Islet of Langerhans (tissue), 1 donor: ENCODE measurements around the gene CRK.
"Not testable (repeated sequence)": the region's sequence is repeated elsewhere in the genome, so short reads cannot be mapped to it uniquely, and the experiment has no call there.

Experiments
- FAIRE-seq: peaks from one replicate; lab custom pipeline; 2011; peaks lifted over from hg19 to GRCh38; lab: Jason Lieb, UNC

CRK gene

DNA sequence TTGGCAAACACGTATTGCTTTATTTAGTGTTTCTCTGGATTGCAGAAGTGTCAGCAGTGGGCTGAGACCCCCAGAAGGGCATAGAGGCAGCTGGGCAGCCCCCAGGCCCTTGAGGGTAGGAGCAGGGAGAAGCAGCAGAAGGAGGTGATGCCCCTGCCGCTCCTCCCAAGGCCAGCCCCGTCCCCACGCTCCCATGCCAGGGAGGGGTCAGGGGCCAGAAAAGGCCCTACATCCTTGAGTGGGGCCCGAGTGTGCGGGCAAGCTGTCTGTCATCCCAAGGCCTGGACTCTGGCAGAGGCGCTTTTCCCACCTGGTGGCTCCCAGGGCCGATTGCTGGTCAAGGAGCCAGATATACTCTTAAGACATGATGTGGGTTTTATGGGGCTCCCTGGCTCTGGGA lies 8.2 kb upstream of the CRK start:
- no peak for FAIRE-seq

DNA sequence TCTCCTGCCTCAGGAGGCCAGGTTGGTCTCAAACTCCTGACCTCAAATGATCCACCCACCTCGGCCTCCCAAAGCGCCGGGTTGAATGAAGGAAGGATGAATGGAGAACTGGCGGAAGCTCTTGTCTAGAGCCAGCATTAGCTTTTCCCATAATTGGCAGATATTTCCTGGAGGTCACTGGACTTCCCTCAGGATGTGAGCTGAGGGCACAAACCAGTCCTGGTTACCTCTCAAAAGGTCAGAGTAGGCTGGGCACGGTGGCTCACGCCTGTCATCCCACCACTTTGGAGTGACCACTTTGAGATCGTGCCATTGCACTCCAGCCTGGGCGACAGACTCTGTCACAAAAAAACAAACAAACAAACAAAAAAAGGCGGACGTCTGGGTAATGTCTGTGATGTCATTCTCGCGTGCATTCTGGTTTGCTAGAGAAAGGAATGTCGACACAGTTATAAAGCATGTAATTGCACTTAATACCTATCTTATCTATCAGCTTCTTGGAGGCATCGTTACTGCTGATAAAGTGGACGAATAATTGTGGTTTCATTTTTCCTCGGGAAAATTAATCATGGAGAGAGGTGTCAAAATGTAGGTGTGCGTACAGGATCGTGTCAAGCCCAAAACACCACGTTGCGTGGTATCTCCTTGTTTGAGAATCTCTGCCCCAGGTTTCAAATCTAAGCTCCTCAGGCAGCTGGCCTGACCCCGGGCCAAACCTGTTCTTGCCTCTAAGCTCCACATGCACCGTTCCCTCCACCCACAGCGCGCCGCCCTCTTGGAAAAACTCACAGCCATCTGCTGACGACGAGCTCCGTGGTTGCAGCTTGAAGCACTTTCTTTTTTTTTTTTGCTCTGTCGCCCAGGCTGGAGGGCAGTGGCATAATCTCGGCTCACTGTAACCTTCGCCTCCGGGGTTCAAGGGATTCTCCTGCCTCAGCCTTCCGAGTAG lies 6.4 kb upstream of the CRK start:
- FAIRE-seq: no peak

DNA sequence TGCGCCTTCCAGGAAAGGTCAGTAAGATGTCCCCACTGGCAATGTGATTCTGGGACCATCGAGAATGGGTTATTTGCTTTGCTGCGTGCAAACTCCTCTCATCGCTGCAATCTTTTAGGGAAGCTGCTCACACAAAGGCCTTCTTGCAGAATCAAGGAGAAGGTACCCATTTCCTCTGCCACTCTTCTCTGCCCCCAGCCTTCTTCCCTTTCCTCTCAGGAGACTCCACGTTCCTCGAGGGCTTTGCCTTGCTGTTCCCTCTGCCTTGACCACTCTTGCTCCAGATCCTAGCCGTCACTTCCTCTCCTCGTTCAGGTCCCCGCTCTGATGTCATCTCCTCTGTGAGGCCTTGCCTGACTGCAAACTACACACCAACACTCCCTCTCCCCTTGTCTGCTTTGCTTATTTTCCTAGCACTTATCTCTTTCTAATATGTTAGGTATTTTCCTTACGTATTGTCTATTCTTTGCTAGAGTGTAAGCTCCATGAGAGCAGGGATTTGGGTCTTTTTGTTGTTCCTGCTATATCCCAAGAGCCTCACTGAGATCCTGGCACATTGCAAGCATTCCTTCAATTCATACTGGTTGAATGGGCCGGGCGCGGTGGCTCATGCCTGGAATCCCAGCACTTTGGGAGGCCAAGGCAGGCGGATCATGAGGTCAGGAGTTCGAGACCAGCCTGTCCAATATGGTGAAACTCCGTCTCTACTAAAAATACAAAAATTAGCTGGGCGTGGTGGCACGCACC lies 5.3 kb upstream of the CRK start:
- no peak for FAIRE-seq

DNA sequence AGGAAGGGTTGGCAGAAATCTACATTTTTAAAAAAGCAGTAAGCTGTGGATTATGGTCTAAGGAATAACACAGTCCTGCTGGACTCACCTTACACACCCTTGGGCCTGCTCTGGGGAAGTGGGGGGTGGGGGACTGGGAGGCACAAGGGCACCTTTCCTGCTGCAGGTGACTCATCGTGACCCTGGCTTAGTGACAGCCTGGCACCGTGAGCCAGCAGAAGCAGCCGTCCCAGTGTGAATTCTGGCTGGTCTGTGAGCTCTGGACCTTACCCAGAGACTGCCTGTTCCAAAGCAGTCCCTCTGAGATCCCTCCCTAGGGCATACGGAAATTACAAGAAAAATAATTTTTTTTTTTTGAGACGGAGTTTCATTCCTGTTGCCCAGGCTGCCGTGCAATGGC lies 4.2 kb upstream of the CRK start:
- no peak for FAIRE-seq

DNA sequence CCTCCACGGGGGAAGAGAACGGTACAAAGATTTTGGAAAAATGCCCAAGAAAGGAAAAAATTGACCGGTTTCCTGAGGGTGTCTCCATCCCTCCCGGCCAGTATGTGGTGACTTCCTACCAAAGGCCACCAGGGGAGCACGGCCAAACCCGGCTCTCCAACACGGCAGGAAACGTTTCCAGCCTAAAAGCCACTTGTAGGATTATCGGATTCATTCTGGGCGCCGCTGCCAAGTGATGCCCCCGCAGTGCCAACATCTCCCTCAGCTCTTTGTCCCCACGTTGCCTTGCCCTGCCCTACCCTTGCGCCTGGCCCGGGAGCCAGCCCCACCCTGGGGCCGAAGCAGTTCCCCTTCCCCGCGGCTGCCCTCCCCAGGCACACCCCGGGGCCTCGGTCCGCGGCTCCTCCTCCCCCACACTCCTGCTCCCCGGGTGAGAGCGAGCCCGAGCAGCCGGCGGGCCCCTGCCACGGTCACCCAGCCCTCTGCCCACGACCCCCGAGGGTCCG lies 688 bp downstream of the CRK start:
- FAIRE-seq: no peak

DNA sequence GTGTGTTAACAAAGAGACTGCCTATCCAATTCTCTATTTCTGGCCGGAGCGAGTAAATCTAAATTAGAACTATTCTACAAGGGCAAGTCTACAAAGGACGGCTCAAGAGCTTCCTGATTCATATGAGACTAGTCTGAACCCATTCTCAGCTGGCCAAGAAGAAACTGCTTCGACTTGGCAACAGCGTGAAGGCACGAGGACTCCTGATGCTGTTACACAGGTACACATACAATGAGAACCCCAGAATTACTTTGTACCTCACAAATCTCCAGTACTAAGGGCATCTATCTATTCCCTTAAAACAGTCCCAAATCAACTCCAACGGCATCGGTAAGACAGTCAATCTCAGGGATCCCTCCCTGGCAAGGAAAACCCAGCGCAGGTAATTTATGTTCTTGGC lies 1.5 kb downstream of the CRK start:
- FAIRE-seq: no peak

DNA sequence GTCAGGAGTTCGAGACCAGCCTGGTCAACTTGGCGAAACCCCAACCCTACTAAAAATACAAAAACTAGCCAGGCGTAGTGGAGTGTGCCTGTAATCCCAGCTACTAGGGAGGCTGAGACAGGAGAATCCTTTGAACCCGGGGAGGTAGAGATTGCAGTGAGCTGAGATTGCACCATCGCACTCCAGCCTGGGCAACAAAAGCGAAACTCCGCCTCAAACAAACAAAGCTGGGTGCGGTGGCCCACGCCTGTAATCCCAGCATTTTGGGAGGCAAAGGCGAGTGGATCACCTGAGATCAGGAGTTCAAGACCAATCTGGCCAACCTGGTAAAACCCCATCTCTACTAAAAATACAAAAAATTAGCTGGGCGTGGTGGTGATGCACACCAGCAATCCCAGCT lies 2.3 kb downstream of the CRK start:
- FAIRE-seq: not testable (repeated sequence)

DNA sequence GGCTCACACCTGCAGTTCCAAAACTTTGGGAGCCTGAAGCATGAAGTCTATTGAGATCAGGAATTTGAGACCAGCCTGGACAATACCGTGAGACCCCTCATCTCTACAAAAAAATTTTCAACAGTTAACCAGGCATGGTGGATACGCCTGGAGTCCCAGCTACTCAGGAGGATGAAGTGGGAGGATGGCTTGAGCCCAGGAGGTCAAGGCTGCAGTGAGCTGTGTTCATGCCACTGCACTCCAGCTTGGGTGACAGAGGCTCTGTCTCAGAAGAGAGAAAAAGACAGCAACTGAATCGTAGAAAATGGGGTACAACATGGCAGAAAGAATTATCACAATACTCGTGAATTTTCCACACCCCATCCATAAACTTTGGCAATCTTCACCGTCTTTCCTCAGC lies 3.2 kb downstream of the CRK start:
- no peak for FAIRE-seq

DNA sequence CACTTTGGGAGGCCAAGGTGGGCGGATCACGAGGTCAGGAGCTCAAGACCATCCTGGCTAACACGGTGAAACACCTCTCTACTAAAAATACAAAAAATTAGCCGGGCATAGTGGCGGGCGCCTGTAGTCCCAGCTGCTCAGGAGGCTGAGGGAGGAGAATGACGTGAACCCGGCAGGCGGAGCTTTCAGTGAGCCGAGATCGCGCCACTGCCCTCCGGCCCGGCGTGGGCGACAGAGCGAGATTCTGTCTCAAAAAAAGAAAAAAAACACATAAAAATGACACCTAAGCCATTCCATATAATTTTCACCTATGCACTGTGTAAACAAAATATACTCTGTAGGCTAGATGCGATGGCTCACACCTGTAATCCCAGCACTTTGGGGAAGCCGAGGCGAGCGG lies 5.8 kb downstream of the CRK start:
- FAIRE-seq: not testable (repeated sequence)

DNA sequence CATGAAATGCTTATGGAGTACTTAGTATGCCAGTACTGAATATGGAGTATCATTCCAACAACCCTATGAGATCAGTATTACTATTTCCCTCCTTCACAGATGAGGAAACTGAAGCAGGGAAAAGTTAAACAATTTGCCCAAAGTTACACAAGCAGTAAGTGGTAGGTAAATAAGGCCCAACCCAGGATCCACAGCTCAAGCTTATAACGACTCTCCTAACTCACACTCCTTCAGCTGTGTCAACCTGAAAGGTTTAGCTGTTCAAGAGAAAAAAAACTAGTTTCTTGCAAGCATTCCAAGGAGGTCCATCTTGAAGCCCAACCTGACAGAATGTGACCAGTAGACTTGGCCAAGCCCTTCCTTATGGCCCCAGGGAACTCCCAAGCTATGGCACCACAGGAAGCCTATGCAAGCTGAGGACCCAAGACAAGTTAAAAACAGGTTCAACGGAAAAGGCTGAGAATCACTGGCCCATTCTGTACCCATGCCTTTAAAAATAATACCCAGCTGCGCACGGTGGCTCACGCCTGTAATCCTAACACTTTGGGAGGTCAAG lies 6.5 kb downstream of the CRK start:
- no peak for FAIRE-seq

DNA sequence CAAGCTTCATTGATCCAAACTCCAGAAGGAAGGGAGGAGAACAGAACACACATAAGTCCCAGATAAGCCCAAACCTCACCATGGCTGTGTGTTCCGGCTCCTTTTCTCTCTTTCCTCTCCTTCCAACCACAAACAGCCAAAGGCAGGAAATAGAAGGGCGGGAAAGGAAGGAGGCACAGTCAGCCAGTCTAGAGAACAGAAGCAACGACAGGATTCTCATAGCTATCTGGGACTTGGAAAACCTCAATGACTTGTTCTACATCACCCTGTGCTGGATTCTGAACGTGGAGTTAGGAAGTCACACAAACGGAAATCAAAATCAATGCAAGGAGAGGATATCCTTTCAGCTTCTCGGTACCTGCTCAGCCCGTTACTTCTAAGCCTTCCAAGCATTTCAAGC lies 9.0 kb downstream of the CRK start:
- no peak for FAIRE-seq

DNA sequence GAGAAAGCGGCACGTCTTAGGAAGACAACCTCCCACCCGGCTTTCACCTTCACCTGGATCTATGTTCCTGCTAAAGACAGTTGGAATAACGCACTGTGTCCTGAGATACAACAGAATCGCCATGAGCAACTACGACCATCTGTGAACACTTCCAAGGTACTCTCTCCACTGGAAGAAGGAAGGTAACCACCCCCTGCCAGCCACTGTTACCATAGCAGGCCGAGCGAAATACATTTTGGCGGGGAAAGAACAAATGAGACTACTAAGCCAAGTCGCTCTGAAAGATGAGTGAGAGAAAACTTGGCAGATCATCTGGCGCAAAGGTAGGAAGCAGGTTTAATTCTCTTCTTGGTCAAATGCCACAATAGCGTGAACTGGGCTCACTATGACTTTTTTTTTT lies 9.8 kb downstream of the CRK start:
- no peak for FAIRE-seq

DNA sequence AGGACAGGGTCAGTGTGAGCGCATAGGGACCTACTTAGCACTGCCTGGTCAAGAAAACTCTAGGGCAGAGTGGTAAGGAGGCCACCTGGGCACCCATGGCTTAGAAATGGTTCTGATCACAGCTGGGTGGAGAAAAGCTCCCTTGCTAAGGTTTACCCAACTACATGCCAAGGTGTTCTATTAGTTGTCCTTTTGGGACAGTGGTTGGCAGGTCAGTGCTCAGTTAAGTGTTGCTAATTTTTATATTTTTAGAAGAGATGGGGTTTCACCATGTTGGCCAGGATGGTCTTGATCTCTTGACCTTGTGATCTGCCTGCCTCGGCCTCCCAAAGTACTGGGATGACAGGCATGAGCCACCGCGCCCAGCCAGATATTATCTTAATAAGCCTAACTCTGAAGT lies 10.3 kb downstream of the CRK start:
- FAIRE-seq: not testable (repeated sequence)

DNA sequence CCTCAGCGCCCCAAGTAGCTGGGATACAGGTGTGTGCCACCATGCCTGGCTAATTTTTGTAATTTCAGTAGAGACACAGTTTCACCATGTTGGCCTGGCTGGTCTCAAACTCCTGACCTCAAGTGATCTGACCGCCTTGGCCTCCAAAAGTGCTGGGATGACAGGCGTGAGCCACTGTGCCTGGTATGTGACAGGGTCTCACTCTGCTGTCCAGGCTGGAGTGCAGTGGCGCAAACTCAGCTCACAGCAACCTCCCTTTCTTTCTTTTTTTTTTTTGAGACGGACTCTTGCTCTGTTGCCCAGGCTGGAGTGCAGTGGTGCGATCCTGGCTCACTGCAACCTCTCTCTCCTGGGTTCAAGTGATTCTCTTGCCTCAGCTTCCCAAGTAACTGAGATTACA lies 13.3 kb downstream of the CRK start:
- FAIRE-seq: not testable (repeated sequence)

DNA sequence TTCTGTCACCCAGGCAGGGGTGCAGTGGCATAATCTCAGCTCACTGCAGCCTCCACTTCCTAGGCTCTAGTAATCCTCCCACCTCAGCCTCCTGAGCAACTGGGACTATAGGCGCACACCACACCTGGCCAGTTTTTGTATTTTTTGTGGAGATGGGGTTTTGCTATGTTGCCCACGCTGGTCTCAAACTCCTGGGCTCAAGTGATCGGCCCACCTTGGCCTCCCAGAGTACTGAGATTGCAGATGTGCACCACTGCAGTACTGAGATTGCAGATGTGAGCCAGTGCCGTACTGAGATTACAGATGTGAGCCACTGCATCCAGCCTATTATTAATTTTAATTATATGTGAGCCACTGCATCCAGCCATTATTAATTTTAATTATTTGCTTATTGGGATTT lies 13.8 kb downstream of the CRK start:
- FAIRE-seq: no peak

DNA sequence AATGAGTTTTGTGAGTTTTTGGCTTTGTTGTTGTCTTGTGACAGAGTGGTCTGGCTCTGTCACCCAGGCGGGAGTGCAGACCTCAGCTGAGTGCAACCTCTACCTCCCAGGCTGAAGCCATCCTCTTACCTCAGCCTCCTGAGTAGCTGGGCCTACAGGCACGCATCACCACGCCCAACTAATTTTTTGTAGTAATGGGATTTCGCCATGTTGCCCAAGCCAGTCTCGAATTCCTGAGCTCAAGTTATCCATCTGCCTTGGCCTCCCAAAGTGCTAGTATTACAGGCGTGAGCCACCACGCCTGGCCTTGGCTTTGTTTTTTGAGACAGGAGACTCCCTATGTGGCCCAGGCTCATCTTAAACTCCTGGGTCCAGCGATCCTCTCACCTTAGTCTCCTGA lies 15.1 kb downstream of the CRK start:
- no peak for FAIRE-seq

DNA sequence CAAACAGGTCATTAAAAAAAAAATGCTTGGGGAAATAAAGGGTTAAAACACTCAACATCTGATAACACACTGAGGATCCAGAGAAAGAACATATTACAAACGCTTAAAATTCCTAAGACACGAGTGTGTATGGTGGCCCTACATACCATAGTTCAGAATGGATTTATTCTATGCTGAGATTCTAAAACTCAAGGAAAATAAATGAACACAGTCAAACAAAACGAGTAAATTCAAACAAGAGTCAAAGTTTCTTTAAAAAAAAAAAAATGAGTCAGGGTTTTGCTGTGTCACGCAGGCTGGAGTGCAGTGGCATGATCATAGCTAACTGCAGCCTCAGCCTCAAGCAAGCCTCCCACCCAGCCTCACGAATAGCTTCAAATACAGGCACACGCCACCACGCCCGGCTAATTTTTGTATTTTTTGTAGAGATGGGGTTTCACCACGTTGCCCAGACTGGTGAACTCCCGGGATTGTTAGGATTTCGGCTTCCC lies 17.4 kb downstream of the CRK start:
- no peak for FAIRE-seq

DNA sequence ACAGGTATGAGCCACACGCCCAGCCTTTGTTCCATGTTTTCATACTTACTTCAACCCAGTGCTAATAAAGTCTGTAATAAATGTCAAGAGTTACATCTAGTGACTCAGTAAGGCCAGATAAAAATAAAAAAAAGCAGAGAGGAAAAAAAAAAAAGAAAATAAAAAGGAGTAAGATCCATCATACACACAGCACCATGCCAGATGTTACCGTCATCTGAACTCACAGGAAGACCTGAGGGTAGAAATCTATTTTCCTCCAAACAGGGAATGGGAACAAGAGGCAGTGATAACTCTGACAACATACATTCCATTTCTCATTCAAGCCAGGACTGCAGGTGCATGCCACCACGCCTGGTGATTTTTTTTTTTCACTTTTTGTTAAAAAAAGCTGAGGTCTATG lies 20.7 kb downstream of the CRK start:
- FAIRE-seq: no peak

DNA sequence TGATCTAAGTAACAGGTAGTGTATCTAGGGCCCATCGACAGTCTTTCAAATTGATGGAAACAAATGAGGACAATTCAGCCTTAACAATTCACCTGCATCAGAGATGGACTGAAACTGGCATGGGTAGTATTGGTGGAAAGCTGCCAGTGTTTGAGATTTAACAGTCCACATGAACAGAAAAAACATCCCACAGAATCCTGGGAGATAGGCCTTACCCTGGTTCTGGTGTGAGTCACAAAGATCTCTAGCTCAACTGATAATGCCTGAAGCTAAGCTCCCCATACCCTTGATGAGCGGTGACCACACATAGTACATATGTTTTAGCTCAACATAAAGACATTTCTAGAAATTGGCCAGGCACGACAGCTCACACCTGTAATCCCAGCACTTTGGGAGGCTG lies 21.9 kb downstream of the CRK start:
- FAIRE-seq: no peak

DNA sequence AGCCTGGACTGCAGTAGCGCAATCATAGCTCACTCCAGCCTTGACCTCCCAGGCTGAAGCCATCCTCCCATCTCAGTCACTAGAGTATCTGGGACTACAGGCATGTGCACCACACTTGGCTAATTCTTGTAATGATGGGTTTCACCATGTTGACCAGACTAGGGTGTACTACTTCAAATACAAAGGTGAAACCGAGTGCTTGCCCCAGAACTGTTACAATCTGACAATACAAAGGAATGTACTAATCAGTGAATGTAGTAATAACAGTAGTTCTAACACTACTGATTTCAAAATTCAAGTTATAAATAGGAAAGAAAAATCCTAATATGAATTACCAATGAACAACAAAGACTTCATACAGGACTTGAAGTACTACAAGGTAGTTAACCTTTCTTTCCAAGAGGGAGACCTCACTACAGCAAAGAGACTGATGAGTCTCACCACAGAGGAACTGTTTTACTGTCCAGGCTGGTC lies 24.4 kb downstream of the CRK start:
- FAIRE-seq: no peak

DNA sequence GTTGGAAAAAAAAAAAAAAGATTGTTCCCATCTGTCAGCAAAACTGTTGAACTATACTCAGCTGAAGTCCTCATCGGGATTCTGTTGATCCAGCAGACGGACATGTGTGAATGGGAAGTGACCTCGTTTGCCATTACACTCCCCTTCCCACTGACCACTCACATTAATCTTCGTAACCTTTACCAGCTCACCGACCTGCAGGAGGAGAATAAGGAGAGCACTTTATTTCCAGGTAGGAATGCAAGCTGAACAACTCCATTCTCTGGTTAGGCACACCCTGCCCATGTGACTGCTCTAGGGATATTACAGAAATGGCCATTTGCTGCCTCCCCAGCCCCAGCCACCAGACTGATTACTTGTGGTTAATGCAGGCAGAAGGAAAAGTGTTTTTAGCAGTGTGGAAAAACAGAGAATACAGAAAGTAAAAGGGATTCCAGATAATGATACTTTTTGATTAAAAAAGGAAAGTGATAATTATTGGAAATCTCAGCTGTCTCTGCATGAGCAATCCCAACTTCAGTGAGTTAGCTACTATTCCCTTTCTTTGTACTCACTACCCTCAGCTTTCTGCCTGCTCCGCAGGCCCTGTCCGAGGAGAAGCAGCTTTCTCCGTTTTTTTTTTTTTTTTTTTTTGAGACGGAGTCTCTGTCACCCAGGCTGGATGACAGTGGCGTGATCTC lies 32.4 kb downstream of the CRK start:
- no peak for FAIRE-seq

DNA sequence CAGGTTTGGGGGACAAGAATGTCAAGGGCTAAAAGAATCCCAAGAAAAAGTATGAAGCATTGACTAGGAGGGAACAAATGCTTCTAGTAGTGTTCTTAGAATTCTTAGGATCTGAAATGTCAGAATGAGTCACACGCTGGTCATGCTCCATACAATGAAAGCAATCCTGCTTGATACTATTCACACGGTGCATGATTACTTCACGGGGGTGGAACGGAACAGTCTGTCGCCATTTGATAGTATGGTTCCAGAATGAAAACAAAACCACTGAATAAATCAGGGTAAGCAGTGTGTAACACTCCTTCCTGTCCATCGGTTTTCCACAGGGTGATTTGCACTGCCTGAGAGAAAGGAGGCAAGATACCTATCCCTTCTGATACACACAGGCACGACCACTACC lies 33.1 kb downstream of the CRK start:
- FAIRE-seq: no peak
